GM12865 (cell line): ENCODE results near the gene LYPD6B.

Source experiments
- DNase-seq: peaks from one replicate; pipeline ENCODE4 v3.0.0; 2010; ENCODE audit warnings: low read depth
- H3K4me3 ChIP-seq: 2 replicates; pipeline ENCODE4 v1.5.1; 2011; ENCODE audit warnings: mild to moderate bottlenecking, low read depth, low read length, control low read depth
- CTCF ChIP-seq: IDR thresholded peaks from 2 replicates; pipeline ENCODE4 v1.5.1; 2011; ENCODE audit warnings: low read length, control low read depth, low read depth, inconsistent platforms; ENCODE audit not compliant: insufficient read depth; ENCODE audit errors: missing control alignments

LYPD6B gene

DNA sequence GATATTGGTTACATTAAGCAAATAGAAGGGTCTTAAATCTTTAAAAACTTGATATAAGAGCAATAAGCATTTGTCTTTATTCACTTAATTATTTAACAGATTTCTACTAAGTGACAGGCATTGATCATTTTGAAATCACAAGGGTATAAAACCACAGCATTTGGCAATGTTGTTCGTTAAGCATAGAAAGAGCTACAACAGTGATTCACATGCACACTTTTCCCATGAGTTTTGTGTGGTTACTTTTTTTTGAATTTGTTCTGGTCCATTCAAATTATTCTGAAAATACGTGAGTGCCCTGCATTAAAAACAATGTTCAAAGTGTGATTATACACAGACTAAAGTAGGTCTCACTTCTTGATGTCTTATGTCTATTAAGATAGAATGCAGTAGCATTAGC is 52.2 kb downstream of the LYPD6B start:
- no peak for DNase-seq
- no peak for TF ChIP-seq CTCF
- H3K4me3 ChIP-seq = no peak overlapping the region

DNA sequence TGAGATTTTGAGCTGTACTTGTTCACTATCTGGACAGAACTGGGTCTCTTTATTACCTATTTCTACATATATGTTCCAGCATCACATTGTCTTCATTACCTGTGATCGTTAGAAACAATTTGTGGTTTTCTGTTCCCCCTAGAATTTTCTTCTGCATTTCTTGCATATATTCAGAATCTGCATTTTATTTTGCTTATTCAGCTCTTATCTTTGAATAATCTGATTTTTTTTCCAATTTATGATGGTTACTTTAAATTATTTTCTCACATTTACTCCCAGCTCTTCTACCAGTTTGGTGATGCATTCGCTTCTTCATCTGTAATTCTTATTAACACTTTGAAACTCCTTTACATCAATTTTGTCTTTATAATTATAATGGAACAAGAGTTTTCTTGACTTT is 55.1 kb downstream of the LYPD6B start:
- no peak for DNase-seq
- no peak for TF ChIP-seq CTCF
- H3K4me3 ChIP-seq = no peak overlapping the region

DNA sequence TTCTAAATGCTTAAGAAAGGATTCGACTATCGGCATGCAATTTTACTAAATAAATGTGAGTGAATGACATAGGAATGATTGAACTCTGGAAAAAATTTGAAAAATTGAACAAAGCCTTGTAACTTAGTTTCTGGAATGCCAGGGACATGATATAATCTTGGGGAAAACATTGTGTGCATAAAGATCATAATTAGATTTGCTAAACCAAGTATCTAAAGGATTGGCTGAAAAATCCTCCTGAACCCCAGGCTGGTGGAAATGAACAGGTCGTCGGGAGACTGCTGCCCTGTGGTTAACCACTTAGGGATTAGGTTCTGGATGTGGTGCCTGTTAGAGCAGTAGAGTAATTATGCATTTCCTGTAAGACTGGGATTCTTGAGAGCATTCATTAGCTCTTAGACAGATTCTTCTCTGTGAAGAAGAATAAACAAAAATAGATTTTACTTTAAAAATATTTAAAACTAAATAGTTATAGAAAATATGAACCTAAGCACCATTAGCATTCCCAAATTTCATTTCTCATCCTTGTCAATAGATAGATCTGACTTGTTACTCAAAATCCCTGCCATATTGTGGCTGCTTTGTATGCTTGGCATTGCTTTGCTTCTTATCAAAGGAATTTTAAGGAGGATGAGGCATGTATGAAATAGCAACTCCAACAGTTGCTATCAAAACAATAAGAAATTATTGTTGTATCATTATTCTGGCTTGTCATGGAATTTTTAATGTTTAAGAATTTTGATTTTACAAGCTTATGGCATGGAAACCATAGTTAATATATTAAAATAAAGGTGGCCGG is 55.9 kb downstream of the LYPD6B start:
- TF ChIP-seq CTCF = no peak
- DNase-seq = no peak
- no peak overlapping the region for H3K4me3 ChIP-seq

- H3K4me3 ChIP-seq = no peak overlapping the region
- TF ChIP-seq CTCF = no peak
- DNase-seq = no peak
Observed at GRCh38 chr2:149098701-149099100, 60.2 kb downstream of the LYPD6B start.

DNA sequence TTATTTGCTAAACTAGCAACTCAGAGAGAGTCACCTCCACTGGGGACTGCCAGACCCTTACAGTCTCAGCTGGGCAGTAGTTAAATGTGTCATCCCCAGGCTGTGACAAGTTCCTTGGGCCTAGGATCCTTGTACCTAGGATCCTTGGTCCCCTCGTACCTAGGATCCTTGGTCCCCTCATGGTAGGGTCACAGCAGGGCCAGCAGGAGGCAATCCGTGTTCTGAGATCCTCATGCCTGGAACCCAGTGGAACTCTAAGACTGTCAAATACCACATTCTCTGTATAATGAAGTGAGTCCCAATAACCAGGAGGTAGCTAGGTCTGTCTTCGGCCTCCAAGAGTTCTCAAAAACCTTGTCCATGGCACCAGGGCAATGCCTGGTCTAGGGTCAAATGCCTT is 60.8 kb downstream of the LYPD6B start:
- no peak for DNase-seq
- TF ChIP-seq CTCF = no peak
- no peak overlapping the region for H3K4me3 ChIP-seq

DNA sequence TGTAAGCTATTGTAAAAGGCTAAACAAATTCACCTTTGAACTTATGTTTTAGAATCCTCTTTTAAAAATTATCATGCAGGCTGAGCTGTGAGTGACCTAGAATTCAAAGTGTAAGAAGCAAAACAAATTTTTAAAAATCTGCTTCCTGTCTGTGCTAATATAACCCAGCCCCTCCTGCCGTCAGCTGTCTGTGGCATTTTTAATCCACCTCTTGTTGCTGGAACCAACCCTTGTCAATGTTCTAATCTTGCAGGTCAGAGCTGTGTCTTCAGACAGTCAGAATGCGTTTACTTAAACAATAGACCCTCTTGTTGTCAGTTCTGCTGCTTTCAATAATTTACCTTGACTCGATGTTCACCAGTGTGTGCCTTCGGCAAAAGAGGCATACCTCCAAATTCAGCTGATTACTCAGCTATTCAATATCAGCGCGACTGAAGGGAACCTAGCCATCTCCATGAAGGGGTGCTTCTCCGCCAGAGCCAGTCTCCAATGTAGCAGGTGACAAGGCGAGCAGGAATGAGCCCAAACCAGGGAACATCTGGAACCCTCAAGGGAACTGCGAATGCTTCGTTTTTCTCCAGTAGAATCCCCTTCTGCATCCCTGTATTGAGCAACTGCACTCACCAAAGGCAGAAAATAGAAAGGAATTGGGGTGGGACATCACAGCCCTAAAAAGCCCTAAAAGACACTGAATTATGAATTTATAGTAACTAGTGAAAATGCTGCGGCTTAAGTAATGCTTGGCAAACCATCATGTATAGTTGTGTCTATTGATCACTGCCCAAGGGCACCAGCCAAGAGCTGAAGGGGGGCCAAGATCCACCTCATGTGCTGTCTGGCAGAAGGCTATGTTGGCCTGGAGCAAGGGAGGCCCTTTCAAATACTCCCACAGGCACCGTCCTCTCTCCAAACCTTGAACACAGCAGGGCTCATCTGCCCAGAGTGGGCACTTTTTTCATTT is 62.5 kb downstream of the LYPD6B start:
- no peak for DNase-seq
- H3K4me3 ChIP-seq = no peak overlapping the region
- no peak for TF ChIP-seq CTCF

DNA sequence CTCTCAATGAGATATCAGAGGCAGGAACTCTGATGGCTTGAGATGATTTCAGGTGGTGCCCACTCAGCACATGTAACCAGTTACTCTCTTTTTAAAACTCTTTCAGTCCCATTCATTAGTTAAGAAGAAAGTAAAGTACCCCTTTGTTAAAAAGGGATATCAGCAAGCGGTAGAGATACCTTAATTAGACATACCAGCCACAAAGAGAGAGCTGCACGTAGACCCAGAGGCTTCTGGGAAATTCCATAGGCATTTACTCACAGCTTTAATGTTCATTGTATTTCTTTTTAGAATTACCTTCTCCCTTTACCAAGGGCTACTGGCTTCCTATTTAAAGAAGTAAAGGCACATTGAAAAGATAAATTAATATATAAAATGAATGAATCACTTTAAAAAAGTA is 63.3 kb downstream of the LYPD6B start:
- no peak overlapping the region for H3K4me3 ChIP-seq
- TF ChIP-seq CTCF = no peak
- no peak for DNase-seq
